ENCODE measurements around the gene SF3B5. TPM values are rescaled to one million over a fixed set of nuclear protein-coding genes. Genes with fewer than 3 reads are reported as not detected.
"Not testable (repeated sequence)": the region's sequence is repeated elsewhere in the genome, so short reads cannot be mapped to it uniquely, and the experiment has no call there.

The SF3B5 gene
- total RNA-seq, 4 donors from 2014 or later = 60.2 to 187 (median 101) TPM

GRCh38 chr6:144093236-144093635, 2.1 kb downstream of the SF3B5 start:
- in situ Hi-C loops (cut with MboI; ENCODE audit: low pct_ligation_motif_present in 1 of 4, low pct_unique_long_range_greater_than_20kb in 1 of 4, low sequenced_read_pairs in 3 of 4) (no loop called here), intact Hi-C loops (cut with DNase I; ENCODE audit: low total_unique reads) (no loop called here)
- Histone ChIP-seq H3K27me3 (no peaks in the 10 kb centered on the region), H3K36me3 (no peaks in the 10 kb centered on the region), H3K4me3 (no peak overlapping the region), H3K9me3 (no peaks in the 10 kb centered on the region), H3K4me1 (peaks cover 11 to 23% (median 16%) of the 10 kb centered on the region in 4 donors), H3K27ac (no peak overlapping the region)
- TF ChIP-seq POLR2A (IDR thresholded peaks at IDR 0.05) (no peak), CTCF (IDR thresholded peaks at IDR 0.05) (no peak), EP300 (IDR thresholded peaks at IDR 0.05; ENCODE audit: low read depth) (no peak), POLR2AphosphoS5 (IDR thresholded peaks at IDR 0.05) (no peak)
- no peak for DNase-seq
- 78 to 80% methylated on average over 2 of the region's 2 CpGs for WGBS, 2 donors (ENCODE audit: low coverage in 1 of 2)

GRCh38 chr6:144090384-144090783, 5.0 kb downstream of the SF3B5 start:
- TF ChIP-seq CTCF (IDR thresholded peaks at IDR 0.05) (no peak), EP300 (IDR thresholded peaks at IDR 0.05; ENCODE audit: low read depth) (no peak), POLR2AphosphoS5 (IDR thresholded peaks at IDR 0.05) (no peak), POLR2A (IDR thresholded peaks at IDR 0.05) (no peak)
- Histone ChIP-seq H3K27me3 (no peaks in the 10 kb centered on the region), H3K4me3 (no peak overlapping the region), H3K36me3 (no peaks in the 10 kb centered on the region), H3K9me3 (no peaks in the 10 kb centered on the region), H3K27ac (no peak overlapping the region), H3K4me1 (peaks cover 9 to 19% (median 13%) of the 10 kb centered on the region in 4 donors)
- intact Hi-C loops (cut with DNase I; ENCODE audit: low total_unique reads) (no loop called here), in situ Hi-C loops (cut with MboI; ENCODE audit: low pct_ligation_motif_present in 1 of 4, low pct_unique_long_range_greater_than_20kb in 1 of 4, low sequenced_read_pairs in 3 of 4) (no loop called here)
- 52 to 70% methylated on average over 4 of the region's 4 CpGs for WGBS, 2 donors (ENCODE audit: low coverage in 1 of 2)
- no peak for DNase-seq

GRCh38 chr6:144087789-144088426, 7.5 kb downstream of the SF3B5 start:
- Histone ChIP-seq H3K9me3 (no peaks in the 10 kb centered on the region), H3K4me1 (no peaks in the 10 kb centered on the region), H3K27me3 (no peaks in the 10 kb centered on the region), H3K27ac (no peak overlapping the region), H3K36me3 (no peaks in the 10 kb centered on the region), H3K4me3 (no peak overlapping the region)
- TF ChIP-seq POLR2AphosphoS5 (IDR thresholded peaks at IDR 0.05) = no peak
- intact Hi-C loops (cut with DNase I; ENCODE audit: low total_unique reads) (no loop called here), in situ Hi-C loops (cut with MboI; ENCODE audit: low pct_ligation_motif_present in 1 of 4, low pct_unique_long_range_greater_than_20kb in 1 of 4, low sequenced_read_pairs in 3 of 4) (no loop called here)
- no peak for DNase-seq
- WGBS, 2 donors (ENCODE audit: low coverage in 1 of 2) = 76 to 81% methylated on average over 11 to 13 of the region's 13 CpGs

GRCh38 chr6:144086959-144087358, 8.4 kb downstream of the SF3B5 start:
- no peak overlapping the region for H3K27ac ChIP-seq
- H3K36me3 ChIP-seq = no peaks in the 10 kb centered on the region
- in situ Hi-C loops (cut with MboI; ENCODE audit: low pct_ligation_motif_present in 1 of 4, low pct_unique_long_range_greater_than_20kb in 1 of 4, low sequenced_read_pairs in 3 of 4) (no loop called here), intact Hi-C loops (cut with DNase I; ENCODE audit: low total_unique reads) (no loop called here)
- no peak for TF ChIP-seq POLR2AphosphoS5 (IDR thresholded peaks at IDR 0.05)
- TF ChIP-seq CTCF (IDR thresholded peaks at IDR 0.05) = no peak
- TF ChIP-seq EP300 (IDR thresholded peaks at IDR 0.05; ENCODE audit: low read depth) = no peak
- no peak for TF ChIP-seq POLR2A (IDR thresholded peaks at IDR 0.05)
- DNase-seq = no peak
- no peaks in the 10 kb centered on the region for H3K4me1 ChIP-seq
- H3K9me3 ChIP-seq = no peaks in the 10 kb centered on the region
- H3K4me3 ChIP-seq = no peak overlapping the region
- no peaks in the 10 kb centered on the region for H3K27me3 ChIP-seq
- 95 to 98% methylated on average over 3 of the region's 3 CpGs for WGBS, 2 donors (ENCODE audit: low coverage in 1 of 2)

- Histone ChIP-seq H3K9me3 (no peaks in the 10 kb centered on the region), H3K36me3 (no peaks in the 10 kb centered on the region), H3K27ac (no peak overlapping the region), H3K27me3 (no peaks in the 10 kb centered on the region), H3K4me3 (no peak overlapping the region), H3K4me1 (no peaks in the 10 kb centered on the region)
- DNase-seq = no peak
- in situ Hi-C loops (cut with MboI; ENCODE audit: low pct_ligation_motif_present in 1 of 4, low pct_unique_long_range_greater_than_20kb in 1 of 4, low sequenced_read_pairs in 3 of 4) = no loop called here
- WGBS, 2 donors (ENCODE audit: low coverage in 1 of 2) = 67 to 76% methylated on average over 1 of the region's 1 CpG
- intact Hi-C loops (cut with DNase I; ENCODE audit: low total_unique reads) = no loop called here
- TF ChIP-seq CTCF (IDR thresholded peaks at IDR 0.05) (no peak), POLR2A (IDR thresholded peaks at IDR 0.05) (no peak), POLR2AphosphoS5 (IDR thresholded peaks at IDR 0.05) (no peak), EP300 (IDR thresholded peaks at IDR 0.05; ENCODE audit: low read depth) (no peak)
Measured at GRCh38 chr6:144083172-144083571, 12.2 kb downstream of the SF3B5 start.

GRCh38 chr6:144082412-144082811, 13.0 kb downstream of the SF3B5 start:
- in situ Hi-C loops (cut with MboI; ENCODE audit: low pct_ligation_motif_present in 1 of 4, low pct_unique_long_range_greater_than_20kb in 1 of 4, low sequenced_read_pairs in 3 of 4); H3K27ac ChIP-seq; DNase-seq; H3K4me1 ChIP-seq; H3K27me3 ChIP-seq; H3K4me3 ChIP-seq; H3K36me3 ChIP-seq; H3K9me3 ChIP-seq; intact Hi-C loops (cut with DNase I; ENCODE audit: low total_unique reads): not testable (repeated sequence)
- 79 to 97% methylated on average over 3 of the region's 3 CpGs for WGBS, 2 donors (ENCODE audit: low coverage in 1 of 2)

Measured in transverse colon (tissue), 4 donors.